Heart right ventricle (tissue), 16 donors: ENCODE data around the gene KLK13. TPM values are rescaled to one million over a fixed set of nuclear protein-coding genes. Genes with fewer than 3 reads are reported as not detected.

ENCODE experiments used
- ATAC-seq, 8 donors: fragments of 200-7000 bp; cut with Tn5 transposase; one replicate each; pipeline ENCODE4 v1.9.1; 2020; ENCODE audit warnings: mild to moderate bottlenecking in 8 of 8, moderate library complexity in 8 of 8, moderate number of reproducible peaks in 1 of 8
- DNase-seq, 2 donors: peaks; one replicate each; pipeline ENCODE4 v3.0.0-alpha.2; 2020
- H3K27ac ChIP-seq, 10 donors: fragments of 200-600 bp; sonication (generic) in 2 of 10; one replicate each; pipeline versions ENCODE4 v1.5.0 to v1.8.0; 2020 to 2022; ENCODE audit warnings: mild to moderate bottlenecking in 3 of 10
- H3K27me3 ChIP-seq, 7 donors: fragments of 200-600 bp; one replicate each; pipeline ENCODE4 v1.8.0; 2021 to 2022; ENCODE audit warnings: mild to moderate bottlenecking in 2 of 7
- H3K36me3 ChIP-seq, 9 donors: fragments of 200-600 bp; sonication (generic) in 1 of 9; one replicate each; pipeline versions ENCODE4 v1.5.0 to v1.8.0; 2020 to 2022; ENCODE audit warnings: mild to moderate bottlenecking in 2 of 9
- H3K4me1 ChIP-seq, 9 donors: fragments of 200-600 bp; sonication (generic) in 1 of 9; one replicate each; pipeline versions ENCODE4 v1.5.0 to v1.8.0; 2020 to 2022; ENCODE audit warnings: mild to moderate bottlenecking in 4 of 9
- H3K4me3 ChIP-seq, 10 donors: fragments of 200-600 bp; sonication (generic) in 2 of 10; one replicate each; pipeline versions ENCODE4 v1.5.0 to v1.8.0; 2020 to 2022; ENCODE audit warnings: mild to moderate bottlenecking in 7 of 10, moderate library complexity in 2 of 10
- H3K9me3 ChIP-seq, 11 donors: fragments of 200-600 bp in 10 of 11; sonication (generic) in 2 of 11; one replicate each; pipeline versions ENCODE4 v1.5.0 to v1.8.0; 2013 to 2022; ENCODE audit warnings: mild to moderate bottlenecking in 2 of 11, control low read depth in 1 of 11, moderate library complexity in 1 of 11
- WGBS, 2 donors: extraction: QIAGEN DNeasy Blood & Tissue Kit; methylation state at CpG; one replicate each; pipeline ENCODE4 v1.1.7; 2013; ENCODE audit warnings: inconsistent platforms in 1 of 2; 5-methylcytosine and 5-hydroxymethylcytosine counted together
- intact Hi-C, 10 donors: fragments of 100-400 bp; cut with DNase I; formaldehyde crosslinking; loops; one replicate each; pipeline versions ENCODE4 v1.11.1 to v1.14.2; 2022
- polyA plus RNA-seq, 2 donors: library from polyadenylated mRNA; stranded (reverse); fragments of 200-250 nt; gene quantifications; one replicate each; pipeline ENCODE4 v1.2.3, GENCODE V29; 2013
- total RNA-seq, 10 donors: library from RNA; stranded (reverse); fragmentation: NEBNext Ultra II Directional in 3 of 10; extraction: Animal tissue kit (Norgen Biotek cat#: 25700) in 3 of 10; gene quantifications; one replicate each; pipeline versions ENCODE4 v1.2.1 to v1.2.4, GENCODE V29; 2021 to 2023
- TF ChIP-seq, protein P1 (sequence below), 9 donors: fragments of 200-600 bp; sonication (generic) in 2 of 9; IDR thresholded peaks; one replicate each; pipeline versions ENCODE4 v1.5.0 to v1.8.0; 2021 to 2022; ENCODE audit warnings: antibody characterized with exemption in 9 of 9, mild to moderate bottlenecking in 5 of 9, moderate library complexity in 1 of 9
- donor health status: Arrhythmogenic right ventricular cardiomyopathy.
- donor health status: ischemic (EF 13 %, LVEDD 7.1; RV severe dilation, severe dysfunction).
- donor health status: healthy with polysubstance abuse.
- donor health status: DM: no; HTN: yes; CAD: no.
- donor health status: DM: no; HTN: no; CAD: no.
- donor health status: ischemic (EF 25% LVEDD 6.9; RV normal size, moderate dysfunction).
- donor health status: ischemic (EF 25% LVEDD 5.7; RV mildly dilated, moderate dysfunction).
- donor health status: healthy.
- donor health status: DM: yes; HTN: yes; CAD: no.
- donor health status: Ischemic cardiomyopathy.
- donor health status: ischemic (EF 35%, LVEDD 5.7; RV mildly dilated, moderate dysfunction).
- donor health status: nonischemic (EF 11% LVEDD 7.7; RV severe dilation, severe dysfunction).
- donor health status: DM: yes; HTN: yes; CAD: no.
- donor health status: PGD.
- donor health status: ischemic (EF 29% LVEDD 5.4; RV normal size, mild dysfunction).
- donor health status: nonischemic (EF 23%, LVEDD 6.1; RV moderate dilation, normal function).

The KLK13 gene
- total and polyA plus RNA-seq, 12 donors = 0.32 to 1.3 TPM; not detected in 10

DNA sequence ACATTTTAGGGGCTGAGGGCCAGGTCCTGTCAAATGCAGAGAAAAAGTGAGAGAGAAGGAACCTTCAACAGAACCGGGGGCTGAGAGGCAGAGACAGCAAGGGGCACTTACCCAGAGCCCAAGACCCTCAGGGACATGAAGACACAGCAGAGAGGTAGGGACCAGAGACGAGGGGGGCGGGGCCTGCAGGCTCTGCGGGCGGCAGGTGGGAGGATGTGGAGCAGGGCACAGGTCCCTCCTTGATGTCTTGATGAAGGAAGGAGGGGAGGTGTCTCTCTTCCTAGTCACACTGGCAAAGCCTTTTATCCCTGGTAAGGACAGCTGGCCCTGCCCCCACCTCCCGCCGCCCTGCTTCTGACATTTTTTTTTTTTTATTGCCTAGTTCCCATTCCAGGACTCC lies 17.7 kb upstream of the KLK13 start, which contains the start of gene KLK14:
Gene KLK14, minus strand, starts transcription at position 277 of the 400 bp plus-strand sequence. Its CDS starts 273 bp downstream, at position 4.
- H3K27me3 ChIP-seq = peaks cover 0 to 4% (median 0%) of the 10 kb centered on the region in 7 donors
- no peak for DNase-seq
- H3K4me3 ChIP-seq = no peak within 1 kb of the TSS
- no peaks in the 10 kb centered on the region for H3K36me3 ChIP-seq
- no peak for ATAC-seq
- TF ChIP-seq, protein P1, sequence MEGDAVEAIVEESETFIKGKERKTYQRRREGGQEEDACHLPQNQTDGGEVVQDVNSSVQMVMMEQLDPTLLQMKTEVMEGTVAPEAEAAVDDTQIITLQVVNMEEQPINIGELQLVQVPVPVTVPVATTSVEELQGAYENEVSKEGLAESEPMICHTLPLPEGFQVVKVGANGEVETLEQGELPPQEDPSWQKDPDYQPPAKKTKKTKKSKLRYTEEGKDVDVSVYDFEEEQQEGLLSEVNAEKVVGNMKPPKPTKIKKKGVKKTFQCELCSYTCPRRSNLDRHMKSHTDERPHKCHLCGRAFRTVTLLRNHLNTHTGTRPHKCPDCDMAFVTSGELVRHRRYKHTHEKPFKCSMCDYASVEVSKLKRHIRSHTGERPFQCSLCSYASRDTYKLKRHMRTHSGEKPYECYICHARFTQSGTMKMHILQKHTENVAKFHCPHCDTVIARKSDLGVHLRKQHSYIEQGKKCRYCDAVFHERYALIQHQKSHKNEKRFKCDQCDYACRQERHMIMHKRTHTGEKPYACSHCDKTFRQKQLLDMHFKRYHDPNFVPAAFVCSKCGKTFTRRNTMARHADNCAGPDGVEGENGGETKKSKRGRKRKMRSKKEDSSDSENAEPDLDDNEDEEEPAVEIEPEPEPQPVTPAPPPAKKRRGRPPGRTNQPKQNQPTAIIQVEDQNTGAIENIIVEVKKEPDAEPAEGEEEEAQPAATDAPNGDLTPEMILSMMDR (IDR thresholded peaks at IDR 0.05) = no peak
- intact Hi-C loops = loop anchor here in 1 of 10 donors (5.0 kb wide), 1 partner anchor 55 kb away; the partner anchor contains the start of gene KLK11
- no peak within 1 kb of the TSS for H3K27ac ChIP-seq
- WGBS, 2 donors = 34 to 42% methylated on average over 7 of the region's 7 CpGs
- peaks cover 0 to 7% (median 3%) of the 10 kb centered on the region in 9 donors for H3K4me1 ChIP-seq
- H3K9me3 ChIP-seq = no peaks in the 10 kb centered on the region

DNA sequence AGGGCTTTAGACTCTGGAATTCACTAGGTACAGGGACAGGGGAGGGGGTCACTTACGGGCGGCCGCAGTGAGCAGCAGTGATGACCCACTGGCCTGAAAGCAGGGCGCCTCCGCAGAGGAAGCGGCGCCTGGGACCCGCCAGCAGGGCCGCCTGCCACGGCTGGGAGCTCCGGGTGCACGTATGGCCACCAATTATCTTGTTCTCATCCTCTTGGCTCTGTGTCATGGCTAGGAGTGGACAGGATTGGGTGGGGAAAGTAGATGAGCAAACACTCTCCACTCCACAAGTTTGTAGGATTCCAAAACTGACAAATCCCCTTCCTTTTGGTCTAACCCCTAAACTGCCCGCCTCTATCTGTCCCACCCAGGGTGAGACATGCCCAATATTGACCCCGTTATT lies 16.6 kb upstream of the KLK13 start:
- H3K36me3 ChIP-seq = no peaks in the 10 kb centered on the region
- H3K9me3 ChIP-seq = no peaks in the 10 kb centered on the region
- intact Hi-C loops = loop anchor here in 1 of 10 donors (5.0 kb wide), 1 partner anchor 54 kb away; the partner anchor contains the start of gene KLK11
- TF ChIP-seq, protein P1 (IDR thresholded peaks at IDR 0.05) = no peak
- WGBS, 2 donors = 76 to 88% methylated on average over 14 of the region's 14 CpGs
- H3K4me3 ChIP-seq = no peak overlapping the region
- H3K27me3 ChIP-seq = peaks cover 0 to 7% (median 0%) of the 10 kb centered on the region in 7 donors
- no peak for DNase-seq
- H3K4me1 ChIP-seq = peaks cover 0 to 7% (median 3%) of the 10 kb centered on the region in 9 donors
- no peak for ATAC-seq
- H3K27ac ChIP-seq = no peak overlapping the region

DNA sequence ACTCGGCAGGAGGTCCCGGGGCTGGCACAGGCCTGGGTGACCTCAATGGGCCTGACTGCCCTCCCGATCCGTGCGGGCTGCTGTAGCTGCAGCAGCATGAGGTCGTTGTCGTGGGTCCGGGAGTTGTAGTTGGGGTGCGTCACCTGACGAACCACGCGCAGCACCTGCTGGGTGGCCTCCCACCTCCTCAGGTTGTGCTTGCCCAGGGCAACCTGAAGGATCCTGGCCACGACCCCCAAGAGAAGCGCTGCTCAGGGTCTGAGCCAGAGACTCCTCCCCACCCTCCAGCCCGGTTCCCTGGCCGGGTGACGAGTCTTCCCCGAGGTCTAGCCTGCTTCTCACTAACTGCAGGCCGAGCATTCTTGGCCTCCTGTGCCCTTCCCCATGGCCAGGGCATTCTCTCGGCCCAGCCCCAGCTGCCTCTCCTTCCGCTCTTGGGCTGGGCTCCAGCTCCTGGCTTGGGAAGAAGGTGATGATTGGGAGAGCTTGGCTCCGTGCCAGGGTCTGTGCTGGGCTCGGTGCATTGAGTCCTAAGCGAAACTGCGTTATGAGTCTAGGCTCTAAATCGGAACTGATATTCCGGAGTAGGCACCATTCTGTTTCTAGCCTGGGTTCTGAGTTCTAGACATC lies 14.7 kb upstream of the KLK13 start:
- Histone ChIP-seq H3K4me3 (no peak overlapping the region), H3K27ac (peak overlapping the region in 1 of 10 donors; percentile 45), H3K9me3 (peaks cover 0 to 2% (median 0%) of the 10 kb centered on the region in 11 donors), H3K27me3 (peaks cover 0 to 7% (median 0%) of the 10 kb centered on the region in 7 donors), H3K36me3 (no peaks in the 10 kb centered on the region), H3K4me1 (peaks cover 0 to 7% (median 3%) of the 10 kb centered on the region in 9 donors)
- WGBS, 2 donors = 61 to 66% methylated on average over 27 of the region's 27 CpGs
- TF ChIP-seq, protein P1 (IDR thresholded peaks at IDR 0.05) = no peak
- peak; percentile 57 to 77 for DNase-seq
- intact Hi-C loops = loop anchor here in 2 of 10 donors (5.0 to 10.0 kb wide), 2 partner anchors 52 to 1245 kb away; partner anchors contain the start of gene KLK11 (in 1 of the 2)
- ATAC-seq = peak; percentile 57 to 91 (median 82)

DNA sequence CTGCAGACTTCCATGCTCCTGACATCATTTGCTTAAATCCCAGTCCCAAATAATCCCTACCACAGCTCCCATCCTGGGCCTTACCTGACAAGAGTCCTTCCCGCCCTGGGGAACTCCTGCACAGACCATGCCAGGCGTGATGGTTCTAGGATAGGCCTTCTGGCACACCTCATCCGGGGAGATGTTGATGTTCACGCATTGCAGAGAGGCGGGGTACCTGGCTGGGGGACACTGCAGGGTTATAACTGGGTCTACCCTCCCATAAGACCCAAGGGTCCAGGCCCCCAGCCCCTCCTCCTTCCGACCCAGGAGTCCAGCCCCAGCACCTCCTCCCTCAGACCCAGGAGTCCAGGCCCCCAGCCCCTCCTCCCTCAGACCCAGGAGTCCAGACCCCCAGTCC lies 13.8 kb upstream of the KLK13 start:
- H3K9me3 ChIP-seq = peaks cover 0 to 11% (median 4%) of the 10 kb centered on the region in 11 donors
- peaks cover 0 to 11% (median 0%) of the 10 kb centered on the region in 7 donors for H3K27me3 ChIP-seq
- DNase-seq = no peak
- TF ChIP-seq, protein P1 (IDR thresholded peaks at IDR 0.05) = no peak
- peak in 1 of 8 donors; percentile 13 for ATAC-seq
- peaks cover 0 to 7% (median 3%) of the 10 kb centered on the region in 9 donors for H3K4me1 ChIP-seq
- no peak overlapping the region for H3K27ac ChIP-seq
- intact Hi-C loops = loop anchor here in 1 of 10 donors (10.0 kb wide), 1 partner anchor 1244 kb away; no protein-coding TSS in a partner anchor
- no peak overlapping the region for H3K4me3 ChIP-seq
- H3K36me3 ChIP-seq = no peaks in the 10 kb centered on the region
- WGBS, 2 donors = 93 to 94% methylated on average over 6 of the region's 6 CpGs
